Measurements from ENCODE around the gene ZFP91. TPM values are rescaled to one million over a fixed set of nuclear protein-coding genes. Genes with fewer than 3 reads are reported as not detected.

Gene ZFP91
- total and polyA plus RNA-seq, 2 donors (not counting 3 experiments of a cell fraction or from before 2014, with no cell fraction given) = 20.2 to 52.0 TPM

GRCh38 chr11:58649623-58650022 lies 70.8 kb downstream of the ZFP91 start:
- H3K27ac ChIP-seq (ENCODE audit: insufficient read depth, low read depth, low read length) = no peak overlapping the region
- H3K9ac ChIP-seq (replicated peaks; ENCODE audit: extremely low read depth, insufficient read depth, low read length) = no peak overlapping the region
- intact Hi-C loops (cut with micrococcal nuclease) = no loop called here
- FAIRE-seq = no peak
- no peaks in the 10 kb centered on the region for H4K20me1 ChIP-seq (replicated peaks; ENCODE audit: control insufficient read depth, extremely low read depth, insufficient read depth, low read length)
- TF ChIP-seq JUN (IDR thresholded peaks at IDR 0.05; ENCODE audit: borderline replicate concordance, insufficient read depth, insufficient read length, low read depth) = no peak
- TF ChIP-seq, protein P1, sequence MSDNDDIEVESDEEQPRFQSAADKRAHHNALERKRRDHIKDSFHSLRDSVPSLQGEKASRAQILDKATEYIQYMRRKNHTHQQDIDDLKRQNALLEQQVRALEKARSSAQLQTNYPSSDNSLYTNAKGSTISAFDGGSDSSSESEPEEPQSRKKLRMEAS (IDR thresholded peaks at IDR 0.05; ENCODE audit: insufficient read depth, insufficient read length) = no peak
- no peak for TF ChIP-seq POLR2AphosphoS5 (IDR thresholded peaks at IDR 0.05; ENCODE audit: insufficient read depth, low read depth, low read length)
- TF ChIP-seq MYC (IDR thresholded peaks at IDR 0.05; ENCODE audit: low read depth, low read length) = no peak
- TF ChIP-seq CTCF (IDR thresholded peaks at IDR 0.05; ENCODE audit: extremely low read depth in 1 of 2, insufficient read depth in 1 of 2, low read depth in 1 of 2, low read length in 2 of 2) = no peak
- TF ChIP-seq POLR2A (IDR thresholded peaks at IDR 0.05; ENCODE audit: low read depth, low read length) = no peak
- TF ChIP-seq EZH2 (IDR thresholded peaks at IDR 0.05; ENCODE audit: borderline replicate concordance, low read depth, low read length, severe bottlenecking) = no peak
- TF ChIP-seq GATA2 (IDR thresholded peaks at IDR 0.05; ENCODE audit: insufficient read depth, insufficient read length, low read depth, low read length) = no peak
- TF ChIP-seq FOS (IDR thresholded peaks at IDR 0.05; ENCODE audit: borderline replicate concordance, insufficient read depth, low read length) = no peak
- H3K27me3 ChIP-seq (ENCODE audit: control insufficient read depth in 2 of 2, insufficient read depth in 2 of 2, low read length in 2 of 2) = peaks cover 3 to 21% of the 10 kb centered on the region in 2 experiments
- no peak overlapping the region for H3K4me3 ChIP-seq (replicated peaks in 1 of 3; ENCODE audit: insufficient read depth in 1 of 3, low read depth in 1 of 3, low read length in 3 of 3)
- BruUV-seq (replicated peaks) = no TSS peak
- no peaks in the 10 kb centered on the region for H3K9me1 ChIP-seq (replicated peaks; ENCODE audit: control insufficient read depth, extremely low read depth, insufficient read depth, low read length)
- H2AFZ ChIP-seq (ENCODE audit: low read depth, low read length) = no peak overlapping the region
- H3K36me3 ChIP-seq (ENCODE audit: control insufficient read depth in 2 of 2, extremely low read depth in 1 of 2, insufficient read depth in 2 of 2, low read length in 2 of 2) = no peaks in the 10 kb centered on the region
- no peaks in the 10 kb centered on the region for H3K4me1 ChIP-seq (ENCODE audit: control insufficient read depth, extremely low read depth, insufficient read depth, low read length)
- no peak overlapping the region for H3K4me2 ChIP-seq (ENCODE audit: insufficient read depth, low read length)
- dilution Hi-C loops (cut with MboI; ENCODE audit: extremely low pct_ligation_motif_present, low sequenced_read_pairs) = no loop called here
- no peak for DNase-seq (ENCODE audit: low read depth, low spot score)
- POLR2A ChIA-PET = no interaction called here
- no peaks in the 10 kb centered on the region for H3K79me2 ChIP-seq (ENCODE audit: control insufficient read depth, insufficient read depth, low read length)
- CTCF ChIA-PET = interaction anchor here (0.9 to 2.4 kb wide), 3 partner anchors 20 to 508 kb away, joined by 3 to 7 read pairs (median 3); no protein-coding TSS in a partner anchor
- no peaks in the 10 kb centered on the region for H3K9me3 ChIP-seq (replicated peaks; ENCODE audit: control insufficient read depth, insufficient read depth, low read length)

Data from endothelial cell of umbilical vein (primary cell).